SK-N-SH treated with all-trans-retinoic acid at 6 μM for 48 hours (cell line): Measurements from ENCODE around the gene GAN.

Experiments used
- ATAC-seq: fragments of 200-7000 bp; cut with Tn5 transposase; 3 replicates; pipeline ENCODE4 v1.9.1; 2020; ENCODE audit warnings: mild to moderate bottlenecking, moderate library complexity
- ARNTL ChIP-seq: fragments of 450-650 bp; formaldehyde crosslinking; IDR thresholded peaks from 2 replicates; pipeline ENCODE4 v1.5.0; 2020; ENCODE audit warnings: low read depth, mild to moderate bottlenecking, moderate library complexity, borderline replicate concordance
- BACH2 ChIP-seq: fragments of 250-450 bp; sonication (Bioruptor Pico); IDR thresholded peaks from 2 replicates; pipeline ENCODE4 v1.9.0; 2021; ENCODE audit warnings: mild to moderate bottlenecking, borderline replicate concordance
- CSDC2 ChIP-seq: fragments of 250-450 bp; sonication (Bioruptor Pico); IDR thresholded peaks from 2 replicates; pipeline ENCODE4 v1.5.0; 2020; ENCODE audit warnings: mild to moderate bottlenecking, moderate library complexity
- ESRRG ChIP-seq: fragments of 250-450 bp; sonication (Bioruptor Pico); IDR thresholded peaks from 2 replicates; pipeline ENCODE4 v1.6.1; 2021; ENCODE audit warnings: mild to moderate bottlenecking
- GLIS3 ChIP-seq: fragments of 250-450 bp; sonication (Bioruptor Pico); IDR thresholded peaks from 2 replicates; pipeline ENCODE4 v1.5.0; 2020; ENCODE audit warnings: mild to moderate bottlenecking, moderate library complexity
- ISL1 ChIP-seq: fragments of 250-450 bp; sonication (Bioruptor Pico); IDR thresholded peaks from 2 replicates; pipeline ENCODE4 v2.1.2; 2022; ENCODE audit warnings: mild to moderate bottlenecking, moderate library complexity
- OSR1 ChIP-seq: fragments of 250-450 bp; sonication (Bioruptor Pico); IDR thresholded peaks from 2 replicates; pipeline ENCODE4 v1.8.0; 2022; ENCODE audit warnings: moderate library complexity, mild to moderate bottlenecking, inconsistent platforms
- PATZ1 ChIP-seq: fragments of 250-450 bp; sonication (Bioruptor Pico); IDR thresholded peaks from 2 replicates; pipeline ENCODE4 v1.8.0; 2020; ENCODE audit warnings: mild to moderate bottlenecking, moderate library complexity, borderline replicate concordance
- POU6F1 ChIP-seq: fragments of 250-450 bp; sonication (Bioruptor Pico); IDR thresholded peaks from 2 replicates; pipeline ENCODE4 v1.8.0; 2021; ENCODE audit warnings: low read depth, mild to moderate bottlenecking, moderate library complexity, borderline replicate concordance
- PPARA ChIP-seq: fragments of 250-450 bp; sonication (Bioruptor Pico); IDR thresholded peaks from 2 replicates; pipeline ENCODE4 v1.5.0; 2020; ENCODE audit warnings: mild to moderate bottlenecking, borderline replicate concordance
- RARB ChIP-seq: fragments of 250-450 bp; sonication (Bioruptor Pico); IDR thresholded peaks from 2 replicates; pipeline ENCODE4 v1.8.0; 2021; ENCODE audit warnings: mild to moderate bottlenecking, moderate library complexity
- SNAI2 ChIP-seq: fragments of 250-450 bp; sonication (Bioruptor Pico); IDR thresholded peaks from 2 replicates; pipeline ENCODE4 v1.5.0; 2020; ENCODE audit warnings: mild to moderate bottlenecking, moderate library complexity
- TCF4 ChIP-seq: fragments of 250-450 bp; sonication (Bioruptor Pico); IDR thresholded peaks from 2 replicates; pipeline ENCODE4 v1.8.0; 2021; ENCODE audit warnings: mild to moderate bottlenecking, moderate library complexity, borderline replicate concordance
- TOX ChIP-seq: fragments of 250-450 bp; sonication (Bioruptor Pico); IDR thresholded peaks from 2 replicates; pipeline ENCODE4 v1.8.0; 2021; ENCODE audit warnings: mild to moderate bottlenecking, moderate library complexity, borderline replicate concordance
- TSHZ2 ChIP-seq: fragments of 250-450 bp; sonication (Bioruptor Pico); IDR thresholded peaks from 2 replicates; pipeline ENCODE4 v1.5.0; 2020; ENCODE audit warnings: mild to moderate bottlenecking, moderate library complexity
- ZC3H10 ChIP-seq: fragments of 250-450 bp; sonication (Bioruptor Pico); IDR thresholded peaks from 2 replicates; pipeline ENCODE4 v1.5.1; 2021; ENCODE audit warnings: mild to moderate bottlenecking, moderate library complexity
- ZFP3 ChIP-seq: fragments of 250-450 bp; sonication (Bioruptor Pico); IDR thresholded peaks from 2 replicates; pipeline ENCODE4 v1.5.0; 2020; ENCODE audit warnings: mild to moderate bottlenecking, moderate library complexity
- ZFP30 ChIP-seq: fragments of 450-650 bp; formaldehyde crosslinking; IDR thresholded peaks from 2 replicates; pipeline ENCODE4 v1.5.0; 2022; ENCODE audit warnings: mild to moderate bottlenecking, moderate library complexity
- ZNF565 ChIP-seq: fragments of 450-650 bp; formaldehyde crosslinking; conservative IDR thresholded peaks from 2 replicates; pipeline ENCODE4 v1.5.0; 2020; ENCODE audit warnings: low read depth, mild to moderate bottlenecking, moderate library complexity
- ZNF70 ChIP-seq: fragments of 450-650 bp; formaldehyde crosslinking; IDR thresholded peaks from 2 replicates; pipeline ENCODE4 v1.5.0; 2020; ENCODE audit warnings: mild to moderate bottlenecking, moderate library complexity
- ZNF8 ChIP-seq: fragments of 450-650 bp; formaldehyde crosslinking; IDR thresholded peaks from 2 replicates; pipeline ENCODE4 v1.5.0; 2020; ENCODE audit warnings: mild to moderate bottlenecking, moderate library complexity

GAN gene

GRCh38 chr16:81347425-81347824 lies 32.7 kb downstream of the GAN start (continued):
- no peak for TF ChIP-seq ZFP30 (CRISPR knock-in tag)
- TF ChIP-seq PPARA, result no peak

- TF ChIP-seq ZFP30 (CRISPR knock-in tag) (no peak), ZC3H10 (no peak), POU6F1 (CRISPR knock-in tag) (no peak), ESRRG (CRISPR knock-in tag) (no peak), TOX (CRISPR knock-in tag) (no peak), PATZ1 (CRISPR knock-in tag) (no peak)
- TF ChIP-seq, all 23 proteins: peak for 0
- ATAC-seq, result no peak
These were observed 35.0 kb downstream of the GAN start for GRCh38 chr16:81349608-81350305.

- TF ChIP-seq RARB (CRISPR knock-in tag) (no peak), ISL1 (CRISPR knock-in tag) (no peak), BACH2 (no peak), ZFP3 (CRISPR knock-in tag) (no peak), PPARA (no peak), PATZ1 (CRISPR knock-in tag) (no peak), ZFP30 (CRISPR knock-in tag) (no peak), GLIS3 (no peak), ESRRG (CRISPR knock-in tag) (no peak), OSR1 (CRISPR knock-in tag) (no peak), POU6F1 (CRISPR knock-in tag) (no peak), ARNTL (CRISPR knock-in tag) (no peak), ZNF70 (CRISPR knock-in tag) (no peak), TOX (CRISPR knock-in tag) (no peak), TCF4 (CRISPR knock-in tag) (no peak), TSHZ2 (CRISPR knock-in tag) (no peak), CSDC2 (no peak), ZNF565 (CRISPR knock-in tag) (no peak), SNAI2 (CRISPR knock-in tag) (no peak), ZNF8 (CRISPR knock-in tag) (no peak)
- ATAC-seq, result peak; percentile 50; the same call in 1 of the 3 replicates
These were observed 35.5 kb downstream of the GAN start for GRCh38 chr16:81350306-81350615.
